GM19193 (cell line): ENCODE results near the gene XRCC5.

ENCODE experiments used
- POLR2A ChIP-seq: IDR thresholded peaks from 4 replicates; pipeline ENCODE4 v1.6.1; 2011; ENCODE audit not compliant: insufficient read depth, insufficient read length; ENCODE audit errors: extremely low read depth

XRCC5 gene

DNA sequence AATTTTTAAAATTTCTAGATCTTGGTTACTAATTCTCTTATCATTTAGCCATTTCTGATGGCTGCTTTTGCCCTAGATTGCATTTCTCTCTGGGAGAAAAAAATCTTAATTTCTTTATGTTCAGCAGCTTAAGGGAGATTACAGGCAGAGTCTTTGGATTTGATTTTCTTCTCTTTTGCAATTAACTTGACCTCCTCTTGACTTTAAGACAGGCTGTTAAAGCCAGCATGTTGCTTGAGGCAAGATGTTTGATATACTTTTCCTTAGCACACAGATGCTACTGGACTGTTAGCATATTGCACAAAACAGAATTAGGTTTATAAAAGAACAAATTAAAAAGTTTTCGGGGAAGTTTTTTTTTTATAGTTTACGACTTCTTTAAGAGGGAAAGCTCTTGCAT is 50.0 kb downstream of the XRCC5 start:
- TF ChIP-seq POLR2A, result no peak

DNA sequence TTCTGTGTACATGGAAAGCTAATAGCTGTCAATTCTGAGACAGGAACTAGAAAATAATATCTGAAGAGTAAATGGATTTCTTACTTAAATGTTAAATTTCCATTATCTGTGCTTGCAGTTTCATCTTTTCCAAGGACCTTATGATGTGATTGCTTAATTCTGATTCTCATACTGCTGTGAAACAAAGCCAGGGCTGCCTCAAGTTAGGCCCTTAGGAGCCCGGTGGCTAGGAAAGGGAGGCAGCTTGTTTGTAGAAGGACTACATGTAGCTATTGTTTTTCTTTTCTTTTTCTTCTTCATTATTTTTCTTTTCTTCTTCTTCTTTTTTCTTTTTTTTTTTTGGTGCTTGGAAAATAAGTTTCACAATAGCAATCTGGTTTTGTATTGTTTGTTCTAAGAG is 50.5 kb downstream of the XRCC5 start:
- TF ChIP-seq POLR2A, result no peak

DNA sequence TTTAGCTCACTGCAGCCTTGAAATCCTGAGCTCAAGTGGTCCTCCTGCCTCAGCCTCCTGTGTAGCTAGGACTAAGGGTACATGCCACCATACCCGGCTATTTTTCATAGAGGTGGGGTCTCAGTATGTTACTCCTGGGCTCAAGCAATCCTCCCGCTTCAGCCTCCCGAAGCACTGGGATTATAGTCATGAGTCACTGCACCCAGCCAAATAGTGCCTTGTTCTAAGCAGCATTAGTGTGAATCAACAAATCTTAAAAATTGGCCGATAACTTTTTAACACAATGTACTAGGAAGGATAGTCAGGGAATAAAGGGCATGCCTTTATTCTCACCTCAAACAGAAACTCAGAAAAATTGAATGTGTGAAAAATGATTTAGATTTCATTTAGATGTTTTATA is 51.6 kb downstream of the XRCC5 start:
- TF ChIP-seq POLR2A, result no peak

DNA sequence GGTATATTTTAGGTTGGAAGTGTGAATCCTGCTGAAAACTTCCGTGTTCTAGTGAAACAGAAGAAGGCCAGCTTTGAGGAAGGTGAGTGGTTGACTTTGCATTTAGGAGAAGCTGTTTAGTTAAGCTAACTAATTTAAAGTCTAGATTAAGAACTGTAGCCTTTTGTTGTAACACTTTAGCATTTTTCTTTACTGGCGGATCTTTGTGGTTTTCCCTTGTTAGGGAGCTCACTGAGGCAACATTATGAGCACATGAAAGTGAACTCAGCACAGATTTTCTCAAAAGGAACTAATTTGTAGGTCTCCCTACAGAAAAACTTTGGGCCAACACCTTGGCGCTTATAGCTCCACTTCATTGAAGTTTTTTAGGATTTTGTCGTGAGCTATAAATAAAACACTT is 52.8 kb downstream of the XRCC5 start:
- TF ChIP-seq POLR2A, result no peak

DNA sequence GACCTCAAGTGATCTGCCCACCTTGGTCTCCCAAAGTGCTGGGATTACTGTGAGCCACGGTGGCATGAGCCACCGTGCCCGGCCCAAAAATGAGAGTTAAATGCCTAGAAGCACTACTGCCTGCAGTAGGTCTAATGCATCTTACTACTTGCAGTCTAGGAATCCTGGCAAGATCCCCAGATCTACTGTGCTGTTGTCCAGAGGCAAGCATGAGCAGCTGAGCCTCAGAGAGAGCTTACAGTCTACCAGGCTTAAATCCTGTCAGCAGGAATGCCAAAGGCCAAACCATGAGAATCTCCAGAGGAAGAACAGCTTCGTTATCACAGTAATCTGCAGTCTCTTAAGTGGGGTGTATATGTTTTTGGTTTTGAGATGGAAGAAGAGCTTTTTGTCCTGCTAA is 54.4 kb downstream of the XRCC5 start:
- TF ChIP-seq POLR2A, result no peak

DNA sequence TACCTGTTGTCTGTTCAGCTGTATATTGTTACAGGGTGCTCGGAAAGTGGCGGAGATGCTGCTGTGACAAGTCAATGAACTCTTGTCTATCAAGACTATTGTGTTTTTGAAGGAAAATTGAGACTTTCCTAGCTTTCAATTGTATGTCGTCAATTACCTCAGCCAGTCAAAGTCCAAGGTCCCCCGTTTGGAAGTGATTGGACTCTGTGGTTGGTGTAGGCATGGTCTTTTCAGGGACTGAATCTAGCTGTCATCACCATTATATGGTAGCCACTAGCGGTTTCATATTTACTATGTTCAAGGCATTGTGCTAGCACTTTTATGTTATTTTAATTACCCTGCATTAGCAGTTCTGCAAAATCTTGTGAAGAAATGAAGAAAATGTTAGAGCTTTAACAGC is 54.9 kb downstream of the XRCC5 start:
- no peak for TF ChIP-seq POLR2A

DNA sequence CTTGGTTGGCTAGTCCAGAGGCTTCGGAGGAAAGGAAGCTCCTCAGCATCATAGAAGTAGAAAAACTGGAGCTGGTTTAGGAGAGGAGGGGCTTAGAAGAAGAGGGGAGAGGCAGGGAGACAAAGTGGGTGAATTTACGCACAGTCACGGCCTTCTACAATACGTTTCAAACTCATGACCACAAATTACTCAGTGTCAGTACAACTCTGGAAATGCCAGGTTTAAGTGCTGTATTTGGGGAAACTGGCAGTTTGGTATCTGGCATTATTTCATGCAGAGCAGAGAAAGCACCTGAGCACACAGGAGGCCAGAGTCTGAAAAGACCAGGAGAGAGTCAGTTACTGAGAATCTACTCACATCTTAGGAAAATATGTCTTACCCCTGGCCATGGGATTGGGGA is 55.4 kb downstream of the XRCC5 start:
- no peak for TF ChIP-seq POLR2A

DNA sequence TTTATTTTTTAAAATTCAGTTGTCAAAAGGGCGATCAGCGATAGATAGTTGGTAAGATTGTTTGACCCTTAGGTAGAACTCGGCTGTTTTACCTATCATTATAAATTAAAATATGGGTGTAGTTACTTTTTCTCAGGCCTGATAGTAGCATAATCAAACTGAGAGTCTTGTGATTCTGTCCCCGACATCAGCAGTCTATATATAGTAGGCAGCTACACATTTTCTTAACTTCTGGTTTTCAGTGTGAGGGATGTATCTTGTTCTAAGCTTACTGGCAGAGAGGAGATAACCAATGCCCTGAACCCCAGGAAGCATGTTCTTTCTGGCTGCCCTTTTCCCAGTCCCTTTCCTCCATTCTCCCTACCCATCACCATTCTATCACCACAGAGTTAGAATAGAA is 56.6 kb downstream of the XRCC5 start:
- no peak for TF ChIP-seq POLR2A

DNA sequence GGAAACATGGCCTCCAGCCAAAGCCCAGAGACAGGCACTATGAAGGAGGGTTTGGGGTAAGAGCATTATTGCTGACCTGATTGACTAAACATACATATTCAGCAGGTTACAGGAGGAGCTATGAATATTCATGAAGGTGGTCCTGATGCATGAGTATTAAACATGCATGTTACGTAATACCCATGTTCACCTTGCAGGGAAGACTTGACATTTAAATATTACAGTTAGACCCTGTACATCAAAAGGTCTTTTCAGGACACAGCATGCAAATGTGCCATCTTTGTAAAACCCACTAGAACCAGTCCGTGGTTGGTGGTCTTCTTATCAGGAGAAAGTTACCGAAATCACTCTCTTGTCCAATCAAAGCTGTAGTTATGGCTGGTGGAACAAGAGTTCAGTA is 59.9 kb downstream of the XRCC5 start:
- no peak for TF ChIP-seq POLR2A

DNA sequence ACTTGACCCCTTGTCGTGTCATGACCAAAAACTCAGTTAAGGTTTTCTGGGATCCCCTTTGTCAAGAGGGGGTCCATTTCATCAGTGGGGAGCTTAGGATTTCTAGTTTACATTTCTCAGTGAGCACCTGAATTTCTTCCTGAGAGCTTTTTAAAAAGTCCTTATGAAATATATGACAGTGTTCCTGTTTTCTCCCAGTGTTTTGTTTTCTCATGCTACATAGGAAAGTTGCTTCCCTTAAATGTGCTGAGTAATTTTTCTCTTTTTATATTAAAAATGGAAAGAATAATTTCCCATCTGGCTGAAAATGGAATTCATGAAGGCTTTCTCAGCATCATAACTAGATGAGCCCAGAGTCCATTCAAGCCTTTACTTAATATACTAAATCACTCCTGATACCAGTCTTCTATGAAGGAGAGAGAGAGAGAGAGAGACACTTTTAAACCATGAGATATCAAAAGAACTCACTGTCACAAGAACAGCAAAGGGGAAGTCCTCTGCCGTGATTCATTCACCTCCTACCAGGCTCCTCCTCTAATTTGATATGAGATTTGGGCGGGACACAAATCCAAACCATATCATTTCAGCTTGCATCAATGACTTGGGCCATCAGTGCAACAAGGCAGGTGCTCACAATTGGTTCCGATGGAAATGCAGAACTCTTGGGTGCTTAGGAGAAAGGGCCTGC is 61.1 kb downstream of the XRCC5 start:
- no peak for TF ChIP-seq POLR2A

DNA sequence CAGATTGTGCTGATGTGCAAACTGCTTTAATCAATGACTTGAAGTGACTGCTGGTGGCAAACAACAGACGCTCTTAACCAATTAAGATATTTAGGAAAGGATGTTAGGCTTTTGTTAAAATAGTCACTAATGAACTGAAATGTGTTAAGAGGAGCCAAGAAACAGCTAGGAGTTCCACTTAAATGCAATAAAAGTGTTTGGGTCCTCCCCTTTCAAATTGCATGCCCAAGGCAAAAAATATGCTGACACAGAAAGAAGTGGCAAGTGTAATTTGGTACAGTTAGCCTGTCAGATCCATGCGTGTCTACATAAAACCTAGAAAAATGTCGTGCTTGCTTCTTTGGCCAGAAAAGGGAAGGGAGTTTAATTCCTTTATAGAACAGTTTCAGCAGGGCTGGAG is 61.9 kb downstream of the XRCC5 start:
- TF ChIP-seq POLR2A, result no peak

DNA sequence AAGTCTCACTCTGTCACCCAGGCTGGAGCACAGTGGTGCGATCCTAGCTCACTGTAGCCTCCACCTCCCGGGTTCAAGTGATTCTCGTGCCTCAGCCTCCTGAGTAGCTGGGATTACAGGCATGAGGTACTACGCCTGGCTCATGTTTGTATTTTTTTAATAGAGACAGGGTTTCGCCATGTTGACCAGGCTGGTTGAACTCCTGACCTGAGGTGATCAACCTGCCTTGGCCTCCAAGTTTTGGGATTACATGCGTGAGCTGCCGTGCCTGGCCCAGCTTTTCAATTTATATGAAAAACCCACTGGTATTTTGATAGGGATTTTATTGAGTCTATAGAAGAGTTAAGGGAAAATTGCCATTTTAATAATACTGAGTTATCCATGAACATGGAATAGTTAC is 63.3 kb downstream of the XRCC5 start:
- TF ChIP-seq POLR2A, result no peak

DNA sequence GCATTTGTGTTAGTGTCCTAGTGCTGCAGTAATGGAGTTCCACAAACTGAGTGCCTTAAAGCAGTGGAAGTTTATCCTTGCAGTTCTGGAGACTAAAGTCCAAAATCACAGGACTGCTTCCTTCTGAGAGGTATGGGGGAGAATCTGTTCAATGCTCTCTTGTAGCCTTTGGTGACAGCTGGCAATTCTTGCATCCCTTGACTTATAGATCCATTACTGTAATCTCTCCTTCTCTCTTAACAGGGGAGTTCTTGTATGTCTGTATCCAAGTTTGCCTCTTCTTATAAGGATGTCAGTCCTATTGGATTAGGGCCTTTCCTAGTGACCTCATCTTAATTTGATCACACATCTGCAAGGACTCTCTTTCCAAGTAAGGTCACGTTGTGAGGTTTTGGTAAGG is 69.9 kb downstream of the XRCC5 start:
- no peak for TF ChIP-seq POLR2A

DNA sequence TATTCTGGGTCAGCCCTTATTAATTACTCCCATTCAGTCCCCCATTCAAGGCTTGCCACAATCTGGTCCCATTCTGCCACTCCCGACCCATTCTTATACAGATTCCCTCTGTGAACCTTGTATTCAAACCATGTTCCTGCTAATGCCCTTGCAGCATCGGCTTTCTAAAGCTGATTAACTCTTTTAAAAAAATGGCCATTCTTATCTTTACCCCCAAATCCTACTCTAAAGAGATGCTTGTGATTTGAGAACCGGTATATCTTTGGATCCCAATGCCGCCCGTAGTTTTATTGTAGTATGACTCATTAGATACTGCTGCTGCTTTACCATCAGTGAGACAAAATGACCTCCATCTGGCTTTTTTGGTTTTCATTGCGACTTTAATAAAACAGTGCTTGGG is 72.2 kb downstream of the XRCC5 start:
- TF ChIP-seq POLR2A, result no peak

DNA sequence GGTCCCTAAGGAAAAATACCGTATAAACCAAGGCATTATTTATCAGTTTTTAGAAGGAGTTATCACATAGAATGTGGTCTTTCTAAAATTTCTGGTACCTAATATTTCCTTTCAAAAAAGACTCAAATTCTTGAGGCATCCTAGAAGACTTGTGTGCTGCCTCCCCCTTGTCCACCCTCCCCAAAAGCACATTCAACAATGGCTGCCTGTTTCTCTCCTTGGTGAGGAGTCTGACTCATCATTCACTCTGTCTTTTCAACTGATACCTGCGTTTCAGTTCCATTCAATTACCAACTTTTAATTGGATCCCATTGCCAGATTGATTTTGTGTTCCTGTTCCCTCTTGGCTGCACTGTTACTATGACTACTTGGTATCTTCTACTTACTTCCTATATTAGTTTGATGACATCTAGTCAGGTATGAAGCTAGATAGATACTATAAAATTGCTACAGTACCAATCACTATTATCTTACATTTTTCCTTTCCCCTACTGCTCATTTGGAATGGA is 72.9 kb downstream of the XRCC5 start:
- no peak for TF ChIP-seq POLR2A

DNA sequence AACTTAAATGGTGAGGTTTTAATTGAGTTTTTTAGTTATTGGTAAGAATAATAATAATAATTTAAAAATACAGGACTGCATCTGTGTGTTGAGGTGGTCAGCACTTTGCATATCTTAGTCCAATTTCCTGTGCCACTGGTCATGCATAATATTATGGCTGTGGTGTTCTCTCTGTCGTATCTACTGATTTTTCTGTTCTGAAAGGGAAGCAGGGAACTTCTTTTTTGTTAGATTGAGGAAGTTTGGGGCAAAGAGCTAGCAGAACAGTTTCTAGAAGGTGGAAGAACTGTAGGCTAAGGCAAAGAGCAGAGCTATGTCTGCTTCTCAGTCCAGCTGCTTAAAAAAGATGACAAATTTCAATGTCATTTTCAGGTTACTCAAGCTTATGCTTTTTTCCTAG is 74.3 kb downstream of the XRCC5 start:
- no peak for TF ChIP-seq POLR2A

DNA sequence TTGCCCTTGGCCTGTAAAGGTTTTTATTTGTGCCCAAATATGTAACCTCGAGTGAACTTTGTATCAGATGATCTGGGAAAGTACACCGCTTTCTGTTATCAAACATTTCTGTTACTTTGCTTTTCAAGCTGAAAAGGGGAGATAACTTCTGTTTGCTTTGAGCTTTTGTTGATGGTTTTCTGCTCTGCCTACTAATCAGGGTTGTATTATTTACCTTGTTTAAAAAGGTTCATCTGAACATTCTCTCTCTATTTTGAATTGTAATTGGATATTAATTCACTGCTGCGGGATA is 79.4 kb downstream of the XRCC5 start:
- TF ChIP-seq POLR2A, result no peak
